GM19043 (cell line): ENCODE results near the gene TGDS.

Experiments used
- ATAC-seq: cut with Tn5 transposase; IDR thresholded peaks from one replicate; pipeline ENCODE4 v1.9.1; 2021; ENCODE audit warnings: low read depth; ENCODE audit not compliant: unreplicated experiment

The TGDS gene

GRCh38 chr13:94601446-94602431 lies 5.8 kb upstream of the TGDS start, which contains the start of gene GPR180:
TSS of gene GPR180 (plus strand) at chr13:94601857. CDS start at chr13:94601928, 71 bp downstream.
- ATAC-seq = peak; percentile 98

DNA sequence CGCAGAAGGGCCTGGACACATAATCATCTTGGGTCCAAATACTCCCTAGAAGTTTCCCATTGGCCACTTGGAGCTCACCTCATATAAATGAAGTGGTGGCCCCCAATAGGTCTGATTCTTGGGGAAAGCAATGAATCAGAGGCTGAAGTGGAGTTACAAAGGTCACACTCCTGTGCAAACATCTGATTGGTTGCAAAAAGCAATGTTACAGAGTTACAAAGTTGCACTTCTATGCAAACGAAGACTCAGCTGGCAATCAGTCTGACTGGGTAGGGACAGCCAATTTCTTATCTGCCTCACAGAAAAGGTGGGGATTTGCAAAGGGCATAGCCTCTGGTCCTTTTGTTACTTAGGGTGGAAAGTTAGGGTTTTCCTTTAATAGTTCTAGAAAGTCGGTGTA lies 3.9 kb upstream of the TGDS start:
- ATAC-seq = no peak

GRCh38 chr13:94598281-94598680 lies 2.3 kb upstream of the TGDS start:
- no peak for ATAC-seq

- no peak for ATAC-seq
Measured at GRCh38 chr13:94596575-94596971, 621 bp upstream of the TGDS start.

GRCh38 chr13:94595001-94595949 lies 677 bp downstream of the TGDS start:
- ATAC-seq = peak; percentile 41

DNA sequence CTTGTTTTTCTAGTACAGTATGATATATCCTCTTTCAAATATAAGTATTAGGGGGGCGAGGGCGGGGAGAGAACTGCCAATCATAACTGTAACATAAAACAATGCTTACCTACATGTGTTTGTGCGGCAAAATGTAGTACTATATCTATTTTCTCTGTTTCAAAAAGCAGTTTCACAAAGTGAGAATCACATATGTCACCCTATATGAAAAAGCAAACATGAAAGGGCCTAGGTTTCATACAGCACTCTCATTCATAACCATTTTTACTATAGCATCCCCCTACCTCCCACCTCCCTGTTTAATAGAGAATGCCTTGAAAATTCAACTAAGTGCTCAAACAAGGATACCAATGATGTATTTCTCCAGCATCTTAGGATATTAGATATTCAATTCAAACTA lies 5.2 kb downstream of the TGDS start:
- ATAC-seq = no peak

DNA sequence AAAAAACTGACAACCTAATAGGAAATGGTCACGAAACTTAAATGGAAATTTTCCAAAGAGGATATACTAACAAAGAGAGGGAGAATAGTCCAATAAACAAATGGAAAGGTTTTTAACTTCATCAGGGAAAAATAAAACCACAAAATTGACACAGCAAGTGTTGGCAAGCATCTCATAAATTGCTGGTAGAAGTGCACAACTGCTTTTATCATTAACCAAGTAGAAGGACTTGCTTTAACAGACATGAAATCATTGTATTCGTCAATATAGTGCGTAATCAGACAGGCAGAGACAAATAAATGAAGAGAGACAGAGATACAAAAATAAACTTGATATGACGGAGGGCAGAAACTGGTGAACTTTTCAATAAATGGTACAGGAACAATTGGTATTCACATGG lies 7.4 kb downstream of the TGDS start:
- no peak for ATAC-seq

DNA sequence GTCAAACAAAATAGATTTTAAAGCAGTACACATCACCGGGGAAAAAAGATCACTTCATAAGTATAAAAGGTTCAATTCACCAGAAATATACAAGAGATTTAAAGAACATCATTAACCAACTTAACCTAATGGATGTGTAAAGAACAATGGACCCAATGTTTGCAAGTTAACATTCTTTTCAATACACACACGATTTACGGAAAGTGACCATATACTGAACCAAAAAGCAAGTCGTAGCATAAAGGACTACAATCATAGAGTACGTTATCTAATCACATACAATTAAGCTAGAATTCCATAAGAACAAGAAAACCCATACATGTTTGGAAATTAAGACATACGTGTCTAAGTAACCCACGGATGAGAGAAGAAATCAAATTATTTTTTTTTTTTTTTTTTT lies 9.6 kb downstream of the TGDS start:
- ATAC-seq = no peak

GRCh38 chr13:94585543-94586101 lies 10.3 kb downstream of the TGDS start:
- ATAC-seq = no peak

GRCh38 chr13:94583926-94584325 lies 12.0 kb downstream of the TGDS start:
- no peak for ATAC-seq

DNA sequence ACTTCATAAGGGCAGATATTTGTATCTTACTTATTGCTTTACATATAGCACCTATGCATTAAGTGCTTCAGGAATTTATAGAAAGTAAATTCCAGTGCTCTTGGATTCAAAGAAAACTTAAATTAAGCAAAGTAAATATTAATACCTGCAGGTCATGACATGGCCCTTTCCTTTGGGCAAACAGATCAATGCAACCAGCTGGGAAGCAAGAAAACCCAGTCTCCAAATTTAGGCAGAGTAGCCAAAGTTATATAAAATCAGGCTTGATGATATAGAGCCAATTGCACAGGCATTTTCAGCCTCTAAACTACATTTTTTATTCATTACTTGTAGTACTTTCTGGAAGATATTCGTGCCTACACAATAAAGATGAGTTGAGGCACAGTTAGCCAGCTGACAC lies 16.9 kb downstream of the TGDS start:
- no peak for ATAC-seq

DNA sequence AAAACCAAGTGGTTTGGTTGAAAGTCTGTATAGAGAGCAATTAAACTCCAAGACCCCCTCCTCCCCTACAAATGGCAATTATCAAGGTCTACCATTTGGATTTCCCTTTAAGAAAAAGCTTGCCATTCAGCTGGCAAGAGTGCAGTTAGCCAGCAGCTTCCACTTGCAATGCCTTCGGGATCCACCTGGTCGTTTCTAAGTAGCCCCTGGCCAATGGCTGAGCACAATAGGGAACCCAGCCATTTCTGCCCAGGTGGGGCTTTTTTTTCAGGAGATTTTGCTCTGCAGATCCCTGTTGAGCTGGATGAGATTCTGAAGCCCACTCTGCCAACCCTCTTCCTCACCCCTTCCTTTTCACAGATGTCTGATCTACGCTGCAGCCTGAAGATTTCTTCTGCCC lies 26.3 kb downstream of the TGDS start:
- ATAC-seq = no peak

- no peak for ATAC-seq
Measured at GRCh38 chr13:94568443-94568842, 27.5 kb downstream of the TGDS start.

- ATAC-seq = no peak
Measured at GRCh38 chr13:94567581-94567980, 28.4 kb downstream of the TGDS start.

- ATAC-seq = no peak
Measured at GRCh38 chr13:94561126-94561525, 34.8 kb downstream of the TGDS start.

GRCh38 chr13:94560116-94560515 lies 35.8 kb downstream of the TGDS start:
- ATAC-seq = no peak

DNA sequence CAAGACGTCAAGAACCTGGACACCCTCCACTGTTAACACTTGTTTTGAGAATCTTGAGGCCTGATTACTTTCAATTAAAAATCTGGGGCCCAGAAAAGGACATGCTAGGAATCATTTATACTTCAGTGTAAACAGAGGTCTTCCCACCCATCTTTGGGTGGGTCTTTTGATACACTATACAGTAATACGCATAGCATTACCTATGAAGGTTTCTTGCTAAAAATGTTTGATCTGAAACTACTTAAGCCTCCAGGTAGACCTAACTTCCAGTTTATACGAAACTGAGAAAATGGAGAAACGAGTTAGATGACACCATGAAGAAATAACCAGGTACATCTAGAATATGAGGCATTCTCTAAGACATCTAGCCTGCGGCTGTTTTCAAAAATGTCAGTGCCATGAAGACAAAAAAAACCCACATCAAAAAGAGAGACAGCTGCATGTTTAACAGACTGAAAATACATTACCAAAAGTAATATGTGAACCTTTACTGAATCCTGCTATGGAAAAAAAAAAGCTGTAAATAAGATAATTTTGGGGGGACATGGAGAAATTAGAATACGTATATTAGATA lies 36.6 kb downstream of the TGDS start:
- no peak for ATAC-seq

GRCh38 chr13:94558716-94559115 lies 37.2 kb downstream of the TGDS start:
- ATAC-seq = no peak

DNA sequence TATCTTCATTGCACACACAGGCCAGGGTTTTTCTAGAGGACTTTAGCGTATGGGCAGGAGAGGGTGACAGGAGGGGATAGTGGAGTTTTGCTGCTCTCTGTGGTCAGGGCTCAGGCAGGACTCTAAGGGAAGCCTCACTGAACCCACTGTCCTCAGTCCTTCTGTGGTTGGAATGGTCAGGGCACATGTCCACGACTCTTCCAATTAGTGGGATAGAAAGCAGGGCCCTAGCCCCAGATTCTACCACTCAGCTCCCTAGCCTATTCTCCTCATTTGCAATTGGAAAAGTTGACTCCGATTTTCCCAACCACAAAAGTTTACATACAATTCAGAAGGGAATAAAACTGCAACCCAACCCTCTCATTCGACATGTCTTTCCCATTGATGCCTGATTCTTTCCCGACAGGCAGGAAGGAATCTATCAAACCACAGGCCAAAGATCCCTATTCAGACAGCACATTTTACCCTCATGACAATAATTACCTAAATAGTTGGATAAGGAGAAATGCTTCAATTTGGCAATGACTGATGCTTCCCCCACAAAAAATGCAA lies 38.2 kb downstream of the TGDS start:
- no peak for ATAC-seq

GRCh38 chr13:94556621-94557020 lies 39.3 kb downstream of the TGDS start:
- ATAC-seq = no peak
